Stimulated activated CD4-positive, alpha-beta T cell treated with anti-CD3 and anti-CD28 coated beads, TNF-alpha, amount 100 ng/mL, for 1 hour (primary cell): ENCODE measurements around the gene KRT15.

Source experiments
- DNase-seq, 3 donors: peaks; one replicate each; pipeline ENCODE4 v3.0.0-alpha.2; 2020; ENCODE audit warnings: low read depth in 3 of 3, low spot score in 1 of 3

Gene KRT15

GRCh38 chr17:41483991-41484826 is 34.5 kb downstream of the KRT15 start:
- DNase-seq = no peak

- no peak for DNase-seq
Measured at GRCh38 chr17:41483531-41483930, 35.2 kb downstream of the KRT15 start.

- no peak for DNase-seq
Measured at GRCh38 chr17:41481036-41481435, 37.7 kb downstream of the KRT15 start, which contains the start of gene KRT35. KRT35 (minus strand) TSS chr17:41481151; CDS start chr17:41481097, 54 bp downstream.

- DNase-seq = no peak
Measured at GRCh38 chr17:41480581-41480980, 38.1 kb downstream of the KRT15 start.

- DNase-seq = no peak
Measured at GRCh38 chr17:41480136-41480535, 38.6 kb downstream of the KRT15 start.

GRCh38 chr17:41478237-41478636 is 40.5 kb downstream of the KRT15 start:
- DNase-seq = no peak

- DNase-seq = no peak
Measured at GRCh38 chr17:41476866-41477815, 41.5 kb downstream of the KRT15 start.

GRCh38 chr17:41475421-41475820 is 43.3 kb downstream of the KRT15 start:
- DNase-seq = no peak

- no peak for DNase-seq
Measured at GRCh38 chr17:41474863-41475262, 43.8 kb downstream of the KRT15 start.

GRCh38 chr17:41468346-41468745 is 50.3 kb downstream of the KRT15 start:
- DNase-seq = no peak

GRCh38 chr17:41467561-41467960 is 51.1 kb downstream of the KRT15 start:
- no peak for DNase-seq

GRCh38 chr17:41466988-41467387 is 51.7 kb downstream of the KRT15 start, which contains the start of gene KRT32:
KRT32 (minus strand) TSS chr17:41467386; CDS start chr17:41467325, 61 bp downstream.
- no peak for DNase-seq

- DNase-seq = no peak
Measured at GRCh38 chr17:41464682-41465081, 54.0 kb downstream of the KRT15 start.

- DNase-seq = no peak
Measured at GRCh38 chr17:41464173-41464572, 54.5 kb downstream of the KRT15 start.

GRCh38 chr17:41463746-41464145 is 54.9 kb downstream of the KRT15 start:
- DNase-seq = no peak
